OCI-LY7 (cell line): ENCODE data around the gene MAP3K13. TPM values are rescaled to one million over a fixed set of nuclear protein-coding genes. Genes with fewer than 3 reads are reported as not detected.

ENCODE experiments used
- BruUV-seq: library from RNA; stranded (reverse); fragments of 400-500 nt; replicated peaks from 2 replicates; lab custom pipeline; 2021; lab: Mats Ljungman, UMichigan
- CTCF ChIA-PET: fragments of 300-600 bp; sonication (Branson Sonifier 250); formaldehyde crosslinking; loops from one replicate; lab custom pipeline; 2022; ENCODE audit warnings: antibody characterized with exemption; ENCODE audit not compliant: unreplicated experiment; lab: Charles Lee
- POLR2A ChIA-PET: fragments of 300-600 bp; sonication (Branson Sonifier 250); formaldehyde crosslinking; loops from one replicate; lab custom pipeline; 2022; ENCODE audit warnings: antibody characterized with exemption; lab: Charles Lee
- DNase-seq: peaks from one replicate; pipeline ENCODE4 v3.0.0-alpha.2; 2015; ENCODE audit warnings: low spot score
- H2AFZ ChIP-seq: fragments of 200-600 bp; sonication (generic), shearing (Covaris generic); 2 replicates; pipeline ENCODE4 v1.6.1; 2014; ENCODE audit warnings: mild to moderate bottlenecking, antibody characterized with exemption, low read length, moderate library complexity
- H3K27ac ChIP-seq: fragments of 200-600 bp; sonication (generic); 2 replicates; pipeline ENCODE4 v1.5.1; 2014; ENCODE audit warnings: mixed run types, low read depth, mild to moderate bottlenecking, moderate library complexity, low read length, inconsistent platforms; ENCODE audit not compliant: poor library complexity, severe bottlenecking
- H3K36me3 ChIP-seq: fragments of 200-600 bp; sonication (generic); 2 replicates; pipeline ENCODE4 v1.6.1; 2014; ENCODE audit warnings: mild to moderate bottlenecking, antibody characterized with exemption, low read length, moderate library complexity, mixed read lengths; ENCODE audit not compliant: insufficient read depth
- H3K4me1 ChIP-seq: fragments of 200-600 bp; sonication (generic); 2 replicates; pipeline ENCODE4 v1.5.1; 2014; ENCODE audit warnings: mild to moderate bottlenecking, low read length; ENCODE audit not compliant: insufficient read depth, poor library complexity, severe bottlenecking
- H3K4me2 ChIP-seq: fragments of 200-600 bp; sonication (generic); 2 replicates; pipeline ENCODE4 v1.6.1; 2014; ENCODE audit warnings: mild to moderate bottlenecking, low read length
- H3K4me3 ChIP-seq: fragments of 200-600 bp; sonication (generic); 2 replicates; pipeline ENCODE4 v1.5.1; 2014; ENCODE audit warnings: mild to moderate bottlenecking, low read depth, low read length; ENCODE audit not compliant: poor library complexity, severe bottlenecking
- H3K79me2 ChIP-seq: fragments of 200-600 bp; sonication (generic); 2 replicates; pipeline ENCODE4 v1.6.1; 2016; ENCODE audit warnings: low read depth, mild to moderate bottlenecking, low read length, moderate library complexity, mixed read lengths; ENCODE audit not compliant: insufficient read depth
- H3K9me2 ChIP-seq: fragments of 200-600 bp; sonication (generic); 2 replicates; pipeline ENCODE4 v1.6.1; 2016; ENCODE audit warnings: mild to moderate bottlenecking, low read length, mixed read lengths; ENCODE audit not compliant: insufficient read depth
- H3K9me3 ChIP-seq: fragments of 200-600 bp; sonication (generic); 2 replicates; pipeline ENCODE4 v1.6.1; 2014; ENCODE audit warnings: mild to moderate bottlenecking, mixed run types, low read length, mixed read lengths
- H4K20me1 ChIP-seq: fragments of 200-600 bp; sonication (generic); 2 replicates; pipeline ENCODE4 v1.6.1; 2014; ENCODE audit warnings: mild to moderate bottlenecking, antibody characterized with exemption, low read length, moderate library complexity, mixed read lengths; ENCODE audit not compliant: insufficient read depth
- CTCF ChIP-seq: fragments of 200-600 bp; sonication (generic); conservative IDR thresholded peaks from 2 replicates; pipeline ENCODE4 v1.5.1; 2014; ENCODE audit warnings: mild to moderate bottlenecking, antibody characterized with exemption, low read length, moderate library complexity, mixed read lengths
- EZH2phosphoT487 ChIP-seq: fragments of 200-600 bp; sonication (generic); IDR thresholded peaks from 2 replicates; pipeline ENCODE4 v1.6.1; 2018; ENCODE audit warnings: low read depth, borderline replicate concordance, mild to moderate bottlenecking, mixed run types, antibody characterized with exemption, low read length, moderate library complexity, mixed read lengths
- intact Hi-C: fragments of 100-400 bp; cut with micrococcal nuclease; formaldehyde crosslinking; loops from one replicate; pipeline ENCODE4 v1.10.0; 2022; ENCODE audit not compliant: unreplicated experiment
- total RNA-seq, 2 experiments: library from RNA; depleted of rRNA in 1 of 2; stranded (reverse); fragments of >200 nt in 1 of 2; shearing (Covaris generic) in 1 of 2; gene quantifications; 2 replicates each; pipeline ENCODE4 v1.2.3, GENCODE V29; 2014 to 2022

The MAP3K13 gene
- total RNA-seq, 2 experiments from 2014 or later: 7.6 to 15.0 TPM

GRCh38 chr3:185405243-185405642, 42.3 kb downstream of the MAP3K13 start:
- no peak overlapping the region for H3K4me3 ChIP-seq
- no TSS peak for BruUV-seq
- no peak overlapping the region for H3K4me2 ChIP-seq
- no peaks in the 10 kb centered on the region for H3K9me3 ChIP-seq
- no peaks in the 10 kb centered on the region for H3K9me2 ChIP-seq
- no peak for DNase-seq
- no peaks in the 10 kb centered on the region for H3K79me2 ChIP-seq
- H3K4me1 ChIP-seq: no peaks in the 10 kb centered on the region
- no peaks in the 10 kb centered on the region for H4K20me1 ChIP-seq
- H2AFZ ChIP-seq: no peak overlapping the region
- ChIA-PET POLR2A (no interaction called here), CTCF (no interaction called here)
- TF ChIP-seq EZH2phosphoT487 (no peak), CTCF (no peak)
- intact Hi-C loops: no loop called here
- H3K36me3 ChIP-seq: no peaks in the 10 kb centered on the region
- H3K27ac ChIP-seq: no peak overlapping the region

GRCh38 chr3:185405664-185406063, 42.7 kb downstream of the MAP3K13 start:
- H3K27ac ChIP-seq: no peak overlapping the region
- no peaks in the 10 kb centered on the region for H3K9me2 ChIP-seq
- no TSS peak for BruUV-seq
- ChIA-PET CTCF (no interaction called here), POLR2A (no interaction called here)
- H3K36me3 ChIP-seq: no peaks in the 10 kb centered on the region
- H4K20me1 ChIP-seq: no peaks in the 10 kb centered on the region
- no peaks in the 10 kb centered on the region for H3K4me1 ChIP-seq
- intact Hi-C loops: no loop called here
- no peak for DNase-seq
- no peak overlapping the region for H3K4me3 ChIP-seq
- H2AFZ ChIP-seq: no peak overlapping the region
- no peaks in the 10 kb centered on the region for H3K9me3 ChIP-seq
- H3K79me2 ChIP-seq: no peaks in the 10 kb centered on the region
- TF ChIP-seq EZH2phosphoT487 (no peak), CTCF (no peak)
- H3K4me2 ChIP-seq: no peak overlapping the region

DNA sequence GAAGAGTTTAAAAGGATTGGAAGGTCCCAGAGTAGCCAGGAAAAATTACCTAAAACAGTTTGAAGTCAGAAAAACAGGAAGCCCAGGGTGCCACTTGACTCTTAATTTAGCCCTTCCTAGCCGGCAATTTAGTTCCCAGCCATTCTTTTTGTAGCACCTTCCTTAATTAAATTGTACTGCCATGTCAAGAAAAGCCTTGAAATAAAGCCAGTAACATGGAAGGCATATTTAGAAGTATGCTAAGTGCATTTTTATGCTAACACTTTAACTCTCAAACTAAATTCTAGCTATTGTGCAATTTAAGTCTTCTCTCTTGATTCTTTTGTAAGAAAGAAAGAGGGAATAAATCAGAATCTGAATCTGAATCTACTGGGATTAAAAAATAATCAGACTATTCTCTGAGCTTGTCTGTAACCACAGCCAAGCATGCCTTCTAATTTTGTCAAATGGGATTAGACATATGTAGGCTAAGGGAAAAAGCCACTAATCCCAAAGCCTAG, 43.2 kb downstream of the MAP3K13 start:
- Histone ChIP-seq H3K9me2 (no peaks in the 10 kb centered on the region), H3K27ac (no peak overlapping the region), H3K9me3 (no peaks in the 10 kb centered on the region), H4K20me1 (no peaks in the 10 kb centered on the region), H3K4me3 (no peak overlapping the region), H2AFZ (no peak overlapping the region), H3K36me3 (no peaks in the 10 kb centered on the region), H3K4me1 (no peaks in the 10 kb centered on the region), H3K79me2 (no peaks in the 10 kb centered on the region), H3K4me2 (no peak overlapping the region)
- intact Hi-C loops: no loop called here
- CTCF ChIA-PET: no interaction called here
- no peak for TF ChIP-seq EZH2phosphoT487
- no peak for TF ChIP-seq CTCF
- POLR2A ChIA-PET: no interaction called here
- BruUV-seq: no TSS peak
- no peak for DNase-seq
